HFFc6 (cell line): ENCODE results near the gene CFL2. TPM values are rescaled to one million over a fixed set of nuclear protein-coding genes. Genes with fewer than 3 reads are reported as not detected.

Experiments
- DNase-seq: peaks from one replicate; pipeline ENCODE4 v3.0.0-alpha.2; 2018
- H3K27ac Mint-ChIP-seq: 2 replicates; pipeline ENCODE4 v1.8.0; 2020; ENCODE audit warnings: mild to moderate bottlenecking, mixed read lengths
- H3K27me3 Mint-ChIP-seq: 2 replicates; pipeline ENCODE4 v1.8.0; 2021; ENCODE audit warnings: mild to moderate bottlenecking, moderate library complexity, mixed read lengths; ENCODE audit not compliant: insufficient read depth
- H3K36me3 Mint-ChIP-seq: 2 replicates; pipeline ENCODE4 v1.8.0; 2021; ENCODE audit warnings: low read depth, mixed read lengths
- H3K4me1 Mint-ChIP-seq: 2 replicates; pipeline ENCODE4 v1.8.0; 2020; ENCODE audit warnings: low read depth, mixed read lengths
- H3K4me3 Mint-ChIP-seq: 2 replicates; pipeline ENCODE4 v1.8.0; 2020; ENCODE audit warnings: mild to moderate bottlenecking, moderate library complexity, mixed read lengths
- H3K9me3 Mint-ChIP-seq: 2 replicates; pipeline ENCODE4 v1.8.0; 2020; ENCODE audit warnings: mild to moderate bottlenecking, mixed read lengths
- total RNA-seq, 6 experiments: library from RNA; stranded (reverse); fragmentation: NEBNext Ultra II Directional; extraction: Animal tissue kit (Norgen Biotek cat#: 25700); gene quantifications; 2 replicates in 1 of 6; 3 replicates in 5 of 6; pipeline ENCODE4 v1.2.3, GENCODE V29; 2021
- TF ChIP-seq, protein P1 (sequence below): fragments of 200-600 bp; sonication (generic); IDR thresholded peaks from 2 replicates; pipeline ENCODE4 v1.5.0; 2021; ENCODE audit warnings: antibody characterized with exemption, mild to moderate bottlenecking

Gene CFL2
- total RNA-seq, 6 experiments from 2014 or later = 223 to 307 (median 268) TPM

DNA sequence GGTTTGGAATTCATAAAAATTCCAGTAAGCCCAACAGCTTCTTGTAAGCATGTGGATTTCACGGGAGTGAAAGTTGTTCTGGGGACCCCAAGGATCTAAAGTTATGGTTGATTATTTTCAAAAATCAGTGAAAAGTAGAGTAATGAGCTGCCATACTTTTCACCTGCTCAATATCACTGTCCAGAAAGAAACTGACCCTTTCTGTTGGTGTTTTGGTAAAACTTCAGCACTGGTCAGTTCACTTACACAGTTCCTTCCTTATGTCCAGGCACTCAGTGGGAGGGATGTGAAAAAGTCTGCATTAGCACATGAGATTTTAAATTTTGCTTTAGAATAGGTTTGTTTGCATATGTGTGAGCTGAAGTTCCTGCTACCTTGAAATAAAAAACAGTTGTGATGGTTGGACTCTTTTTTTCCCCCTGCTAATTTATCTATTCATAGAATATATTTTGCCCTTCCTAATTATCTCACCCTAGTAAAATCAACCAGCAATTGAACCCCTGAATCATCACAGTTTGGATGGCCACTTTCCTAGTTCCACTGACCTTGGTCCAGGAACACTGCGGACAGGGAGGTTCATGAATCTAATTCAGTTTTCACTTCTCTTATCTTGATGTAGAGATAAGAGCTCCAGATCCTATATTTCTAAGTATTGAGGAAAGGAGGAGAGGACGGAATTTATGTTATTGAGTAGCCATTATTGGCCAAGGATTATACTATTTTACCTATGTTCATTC lies 25.8 kb downstream of the CFL2 start:
- DNase-seq = no peak
- H3K4me3 Mint-ChIP-seq = no peak overlapping the region
- H3K9me3 Mint-ChIP-seq = no peaks in the 10 kb centered on the region
- peaks cover 16% of the 10 kb centered on the region for H3K4me1 Mint-ChIP-seq
- no peaks in the 10 kb centered on the region; the same call in 1 of the 2 replicates for H3K36me3 Mint-ChIP-seq
- H3K27ac Mint-ChIP-seq = no peak overlapping the region
- TF ChIP-seq, protein P1, sequence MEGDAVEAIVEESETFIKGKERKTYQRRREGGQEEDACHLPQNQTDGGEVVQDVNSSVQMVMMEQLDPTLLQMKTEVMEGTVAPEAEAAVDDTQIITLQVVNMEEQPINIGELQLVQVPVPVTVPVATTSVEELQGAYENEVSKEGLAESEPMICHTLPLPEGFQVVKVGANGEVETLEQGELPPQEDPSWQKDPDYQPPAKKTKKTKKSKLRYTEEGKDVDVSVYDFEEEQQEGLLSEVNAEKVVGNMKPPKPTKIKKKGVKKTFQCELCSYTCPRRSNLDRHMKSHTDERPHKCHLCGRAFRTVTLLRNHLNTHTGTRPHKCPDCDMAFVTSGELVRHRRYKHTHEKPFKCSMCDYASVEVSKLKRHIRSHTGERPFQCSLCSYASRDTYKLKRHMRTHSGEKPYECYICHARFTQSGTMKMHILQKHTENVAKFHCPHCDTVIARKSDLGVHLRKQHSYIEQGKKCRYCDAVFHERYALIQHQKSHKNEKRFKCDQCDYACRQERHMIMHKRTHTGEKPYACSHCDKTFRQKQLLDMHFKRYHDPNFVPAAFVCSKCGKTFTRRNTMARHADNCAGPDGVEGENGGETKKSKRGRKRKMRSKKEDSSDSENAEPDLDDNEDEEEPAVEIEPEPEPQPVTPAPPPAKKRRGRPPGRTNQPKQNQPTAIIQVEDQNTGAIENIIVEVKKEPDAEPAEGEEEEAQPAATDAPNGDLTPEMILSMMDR = no peak
- H3K27me3 Mint-ChIP-seq = no peaks in the 10 kb centered on the region; the same call in none of the 2 replicates

DNA sequence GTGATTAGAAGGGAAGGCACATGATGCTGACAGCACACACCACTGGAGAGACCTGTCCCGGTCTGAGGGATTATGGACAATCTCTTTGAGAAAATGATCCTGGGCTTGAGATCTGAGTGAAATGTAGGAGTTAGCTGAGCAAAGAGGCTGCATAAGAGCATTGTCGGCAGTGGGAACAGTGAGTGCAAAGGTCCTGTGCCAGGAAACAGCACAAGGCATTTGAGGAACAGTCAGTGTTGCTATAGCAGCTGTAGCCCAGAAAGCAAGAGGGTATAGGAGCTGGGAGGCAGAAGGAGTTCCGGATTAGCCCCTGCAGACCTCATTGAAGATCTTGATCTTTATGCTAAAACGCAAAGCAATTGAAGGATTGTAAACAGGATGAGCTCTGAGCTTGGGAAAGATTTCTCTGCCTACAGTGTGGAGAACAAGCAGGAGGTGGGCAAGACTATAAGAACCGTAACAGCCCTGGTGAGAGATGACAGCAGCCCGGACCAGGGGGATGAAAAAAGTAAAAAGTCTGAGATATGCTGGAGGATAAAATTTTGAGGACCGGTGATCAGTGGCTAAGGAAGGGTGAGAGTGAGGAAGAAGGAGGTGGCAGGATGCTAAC lies 28.5 kb downstream of the CFL2 start:
- no peaks in the 10 kb centered on the region for H3K36me3 Mint-ChIP-seq
- peaks cover 16% of the 10 kb centered on the region for H3K4me1 Mint-ChIP-seq
- H3K27ac Mint-ChIP-seq = no peak overlapping the region
- TF ChIP-seq, protein P1 = no peak
- no peak for DNase-seq
- no peaks in the 10 kb centered on the region; the same call in none of the 2 replicates for H3K27me3 Mint-ChIP-seq
- H3K4me3 Mint-ChIP-seq = no peak overlapping the region
- no peaks in the 10 kb centered on the region for H3K9me3 Mint-ChIP-seq

DNA sequence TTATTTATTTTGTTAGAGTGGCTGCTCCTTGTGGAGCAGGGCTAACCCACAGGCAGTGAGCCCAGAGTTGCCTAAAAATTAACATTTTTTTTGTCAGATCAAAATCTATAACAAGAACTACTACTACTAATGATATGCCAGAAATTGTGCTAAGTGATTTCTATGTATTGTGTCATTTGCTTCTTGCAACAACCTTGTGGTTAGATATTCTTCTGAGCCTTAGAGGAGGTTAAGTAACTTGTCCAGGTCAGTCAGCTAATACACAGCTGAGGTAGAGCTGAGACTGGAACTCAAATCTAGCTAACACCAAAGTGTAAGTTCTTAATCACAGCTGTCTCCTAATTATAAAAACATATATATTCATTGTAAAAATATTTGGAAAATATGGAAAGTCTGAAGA lies 29.8 kb downstream of the CFL2 start:
- DNase-seq = no peak
- H3K9me3 Mint-ChIP-seq = no peaks in the 10 kb centered on the region
- H3K27ac Mint-ChIP-seq = no peak overlapping the region
- H3K36me3 Mint-ChIP-seq = no peaks in the 10 kb centered on the region
- no peak overlapping the region for H3K4me3 Mint-ChIP-seq
- H3K27me3 Mint-ChIP-seq = no peaks in the 10 kb centered on the region; the same call in none of the 2 replicates
- peaks cover 16% of the 10 kb centered on the region for H3K4me1 Mint-ChIP-seq
- TF ChIP-seq, protein P1 = no peak

DNA sequence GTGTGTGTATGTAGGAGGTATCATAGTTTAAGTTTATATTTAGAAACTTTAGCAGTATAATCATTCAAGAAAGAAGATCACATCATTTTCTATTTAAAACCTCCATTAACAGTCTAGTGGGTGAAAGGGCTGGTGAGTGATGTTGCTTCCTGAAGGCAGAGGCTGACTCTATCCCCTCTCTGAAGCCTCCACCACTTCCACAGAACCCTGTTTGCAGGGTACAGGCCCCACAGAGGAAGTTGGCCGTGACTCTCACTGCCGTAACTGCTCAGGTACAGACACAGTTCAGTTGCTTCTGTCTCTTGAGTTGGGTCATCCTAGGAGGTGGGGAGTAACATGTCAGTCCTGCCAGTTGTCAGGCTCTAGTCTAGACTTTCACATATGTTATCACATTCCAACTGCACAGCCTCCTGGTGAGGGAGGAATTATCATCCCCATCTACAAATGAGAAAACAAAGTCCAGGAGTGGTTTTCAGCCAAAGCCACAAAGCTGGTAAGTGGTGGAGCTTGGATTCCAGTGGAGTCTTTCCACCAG lies 31.5 kb downstream of the CFL2 start:
- no peaks in the 10 kb centered on the region for H3K9me3 Mint-ChIP-seq
- H3K36me3 Mint-ChIP-seq = no peaks in the 10 kb centered on the region
- peak; percentile 30 for DNase-seq
- TF ChIP-seq, protein P1 = no peak
- peaks cover 24% of the 10 kb centered on the region for H3K4me1 Mint-ChIP-seq
- H3K27ac Mint-ChIP-seq = no peak overlapping the region
- no peak overlapping the region for H3K4me3 Mint-ChIP-seq
- no peaks in the 10 kb centered on the region; the same call in none of the 2 replicates for H3K27me3 Mint-ChIP-seq

DNA sequence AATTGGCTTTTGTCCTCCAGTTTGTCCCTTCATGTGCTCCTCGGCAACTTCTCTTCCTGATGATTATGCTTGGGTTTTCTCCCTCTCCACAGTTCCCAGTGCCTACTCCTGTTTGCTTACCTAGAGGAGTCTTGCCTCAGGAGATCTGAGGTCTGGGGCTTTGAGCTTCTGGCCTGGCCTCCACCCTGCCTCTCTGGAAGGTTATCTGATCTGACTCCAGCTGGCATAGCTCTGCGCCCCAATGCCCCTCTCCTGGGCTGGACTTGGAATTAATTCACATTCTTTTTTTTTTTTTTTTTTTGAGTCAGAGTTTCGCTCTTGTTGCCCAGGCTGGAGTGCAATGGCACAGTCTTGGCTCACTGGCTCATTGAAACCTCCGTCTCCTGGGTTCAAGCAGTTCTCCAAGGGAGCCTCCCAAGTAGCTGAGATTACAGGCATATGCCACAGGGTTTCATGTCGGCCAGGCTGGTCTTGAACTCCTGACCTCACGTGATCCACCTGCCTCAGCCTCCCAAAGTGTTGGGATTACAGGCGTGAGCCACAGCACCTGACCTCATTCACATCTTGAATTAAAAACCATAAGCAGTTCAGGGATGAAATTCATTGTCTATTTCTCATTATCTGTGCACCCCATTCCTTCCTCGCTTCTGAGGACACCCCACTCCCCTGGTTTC lies 33.5 kb downstream of the CFL2 start:
- H3K36me3 Mint-ChIP-seq = no peaks in the 10 kb centered on the region
- H3K4me1 Mint-ChIP-seq = peaks cover 32% of the 10 kb centered on the region
- H3K4me3 Mint-ChIP-seq = no peak overlapping the region
- TF ChIP-seq, protein P1 = no peak
- H3K27ac Mint-ChIP-seq = no peak overlapping the region
- DNase-seq = no peak
- no peaks in the 10 kb centered on the region; the same call in none of the 2 replicates for H3K27me3 Mint-ChIP-seq
- no peaks in the 10 kb centered on the region for H3K9me3 Mint-ChIP-seq
